DND-41 (cell line): ENCODE results near the gene ASPSCR1.
A peak's percentile ranks its signal among the peaks of the same experiment; 100 is the strongest.

ENCODE experiments used
- ATAC-seq: fragments of 200-7000 bp; cut with Tn5 transposase; 3 replicates; pipeline ENCODE4 v1.9.1; 2021; ENCODE audit warnings: low read depth; ENCODE audit not compliant: insufficient read depth
- DNase-seq: peaks from one replicate; pipeline ENCODE4 v3.0.0-alpha.2; 2020
- H2AFZ ChIP-seq: 2 replicates; pipeline ENCODE4 v1.6.0; 2012; ENCODE audit warnings: low read depth, low read length
- H3K27ac ChIP-seq: 2 replicates; pipeline ENCODE4 v1.5.1; 2012; ENCODE audit warnings: low read length, inconsistent platforms
- H3K27me3 ChIP-seq: fragments of 200-600 bp; sonication (generic); 2 replicates; pipeline ENCODE4 v1.6.0; 2012; ENCODE audit warnings: low read length, mild to moderate bottlenecking, inconsistent platforms; ENCODE audit not compliant: insufficient read depth, poor library complexity
- H3K36me3 ChIP-seq: 2 replicates; pipeline ENCODE4 v1.5.1; 2012; ENCODE audit warnings: low read length, inconsistent platforms; ENCODE audit not compliant: insufficient read depth
- H3K4me1 ChIP-seq: 2 replicates; pipeline ENCODE4 v1.5.1; 2012; ENCODE audit warnings: mild to moderate bottlenecking, low read length; ENCODE audit not compliant: insufficient read depth
- H3K4me2 ChIP-seq: 2 replicates; pipeline ENCODE4 v1.6.0; 2012; ENCODE audit warnings: mild to moderate bottlenecking, moderate library complexity, low read length, inconsistent platforms; ENCODE audit not compliant: insufficient read depth
- H3K4me3 ChIP-seq, 2 experiments: fragments of 200-600 bp in 1 of 2; shearing (Covaris generic) in 1 of 2; 2 replicates each; pipeline ENCODE4 v1.5.1; 2012 to 2016; ENCODE audit warnings: inconsistent platforms in 2 of 2, low read length in 2 of 2, mild to moderate bottlenecking in 2 of 2, low read depth in 1 of 2, moderate library complexity in 1 of 2
- H3K79me2 ChIP-seq: 2 replicates; pipeline ENCODE4 v1.6.0; 2012; ENCODE audit warnings: low read length, inconsistent platforms; ENCODE audit not compliant: insufficient read depth
- H3K9ac ChIP-seq: 2 replicates; pipeline ENCODE4 v1.6.0; 2012; ENCODE audit warnings: low read depth, mild to moderate bottlenecking, inconsistent platforms, low read length, moderate library complexity
- H3K9me3 ChIP-seq: 2 replicates; pipeline ENCODE4 v1.5.1; 2012; ENCODE audit warnings: low read length, moderate library complexity, mild to moderate bottlenecking, inconsistent platforms; ENCODE audit not compliant: insufficient read depth, severe bottlenecking
- H4K20me1 ChIP-seq: 2 replicates; pipeline ENCODE4 v1.6.0; 2012; ENCODE audit warnings: low read length; ENCODE audit not compliant: insufficient read depth
- CTCF ChIP-seq: IDR thresholded peaks from 2 replicates; pipeline ENCODE4 v1.5.1; 2012; ENCODE audit warnings: borderline replicate concordance, low read length, moderate library complexity, mild to moderate bottlenecking; ENCODE audit not compliant: poor library complexity, severe bottlenecking; ENCODE audit errors: extremely low read depth
- EZH2 ChIP-seq: IDR thresholded peaks from 3 replicates; pipeline ENCODE4 v1.6.1; 2012; ENCODE audit warnings: borderline replicate concordance, low read depth, mild to moderate bottlenecking, moderate library complexity, low read length, inconsistent platforms; ENCODE audit not compliant: severe bottlenecking

ASPSCR1 gene

GRCh38 chr17:82064433-82065192 lies 87.2 kb downstream of the ASPSCR1 start:
- H3K36me3 ChIP-seq: peaks cover 52% of the 10 kb centered on the region
- H3K9me3 ChIP-seq: no peaks in the 10 kb centered on the region
- peak overlapping the region; percentile 75 to 97 for H3K4me3 ChIP-seq
- no peak for TF ChIP-seq CTCF
- no peak for TF ChIP-seq EZH2
- DNase-seq (no peak), ATAC-seq (no peak)
- H2AFZ ChIP-seq: peak overlapping the region; percentile 81; the same call in 1 of the 2 replicates
- peak overlapping the region; percentile 87 for H3K9ac ChIP-seq
- peaks cover 39% of the 10 kb centered on the region for H4K20me1 ChIP-seq
- H3K4me1 ChIP-seq: peaks cover 43% of the 10 kb centered on the region
- H3K79me2 ChIP-seq: peaks cover 33% of the 10 kb centered on the region
- peak overlapping the region; percentile 100 for H3K4me2 ChIP-seq
- no peaks in the 10 kb centered on the region for H3K27me3 ChIP-seq
- peak overlapping the region; percentile 77 for H3K27ac ChIP-seq

- no peaks in the 10 kb centered on the region for H3K9me3 ChIP-seq
- H3K9ac ChIP-seq: peak overlapping the region; percentile 87
- ATAC-seq: peak; percentile 27; the same call in 2 of the 3 replicates
- peaks cover 33% of the 10 kb centered on the region for H3K79me2 ChIP-seq
- H3K27ac ChIP-seq: peak overlapping the region; percentile 77
- peaks cover 34% of the 10 kb centered on the region for H4K20me1 ChIP-seq
- peak; percentile 35 for DNase-seq
- peak overlapping the region; percentile 81 for H2AFZ ChIP-seq
- TF ChIP-seq EZH2 (no peak), CTCF (no peak)
- H3K36me3 ChIP-seq: peaks cover 46% of the 10 kb centered on the region
- no peaks in the 10 kb centered on the region for H3K27me3 ChIP-seq
- peak overlapping the region; percentile 100 for H3K4me2 ChIP-seq
- peaks cover 43% of the 10 kb centered on the region for H3K4me1 ChIP-seq
- H3K4me3 ChIP-seq: peak overlapping the region; percentile 75 to 97
Observed at GRCh38 chr17:82065193-82065637, 87.8 kb downstream of the ASPSCR1 start.

- peak; percentile 78 for ATAC-seq
- Histone ChIP-seq H3K4me1 (peaks cover 43% of the 10 kb centered on the region), H3K79me2 (peaks cover 33% of the 10 kb centered on the region), H3K4me3 (peak within 1 kb of the TSS; percentile 75 to 97), H3K4me2 (peak within 1 kb of the TSS; percentile 100), H3K9me3 (no peaks in the 10 kb centered on the region), H3K9ac (peak within 1 kb of the TSS; percentile 87), H4K20me1 (peaks cover 34% of the 10 kb centered on the region), H3K27me3 (no peaks in the 10 kb centered on the region), H3K27ac (peak within 1 kb of the TSS; percentile 80), H3K36me3 (peaks cover 40% of the 10 kb centered on the region), H2AFZ (peak within 1 kb of the TSS; percentile 89)
- TF ChIP-seq CTCF (no peak), EZH2 (no peak)
- peak; percentile 73 for DNase-seq
Observed at GRCh38 chr17:82065638-82066303, 88.3 kb downstream of the ASPSCR1 start, which contains the start of gene DUS1L. DUS1L (minus strand) TSS chr17:82065804; CDS start chr17:82065059, 745 bp downstream.
